OCI-LY7 (cell line): ENCODE data around the gene UBXN11. TPM values are rescaled to one million over a fixed set of nuclear protein-coding genes. Genes with fewer than 3 reads are reported as not detected.

ENCODE experiments used
- BruUV-seq: library from RNA; stranded (reverse); fragments of 400-500 nt; replicated peaks from 2 replicates; lab custom pipeline; 2021; lab: Mats Ljungman, UMichigan
- CTCF ChIA-PET: fragments of 300-600 bp; sonication (Branson Sonifier 250); formaldehyde crosslinking; loops from one replicate; lab custom pipeline; 2022; ENCODE audit warnings: antibody characterized with exemption; ENCODE audit not compliant: unreplicated experiment; lab: Charles Lee
- POLR2A ChIA-PET: fragments of 300-600 bp; sonication (Branson Sonifier 250); formaldehyde crosslinking; loops from one replicate; lab custom pipeline; 2022; ENCODE audit warnings: antibody characterized with exemption; lab: Charles Lee
- DNase-seq: peaks from one replicate; pipeline ENCODE4 v3.0.0-alpha.2; 2015; ENCODE audit warnings: low spot score
- H2AFZ ChIP-seq: fragments of 200-600 bp; sonication (generic), shearing (Covaris generic); 2 replicates; pipeline ENCODE4 v1.6.1; 2014; ENCODE audit warnings: mild to moderate bottlenecking, antibody characterized with exemption, low read length, moderate library complexity
- H3K27ac ChIP-seq: fragments of 200-600 bp; sonication (generic); 2 replicates; pipeline ENCODE4 v1.5.1; 2014; ENCODE audit warnings: mixed run types, low read depth, mild to moderate bottlenecking, moderate library complexity, low read length, inconsistent platforms; ENCODE audit not compliant: poor library complexity, severe bottlenecking
- H3K36me3 ChIP-seq: fragments of 200-600 bp; sonication (generic); 2 replicates; pipeline ENCODE4 v1.6.1; 2014; ENCODE audit warnings: mild to moderate bottlenecking, antibody characterized with exemption, low read length, moderate library complexity, mixed read lengths; ENCODE audit not compliant: insufficient read depth
- H3K4me1 ChIP-seq: fragments of 200-600 bp; sonication (generic); 2 replicates; pipeline ENCODE4 v1.5.1; 2014; ENCODE audit warnings: mild to moderate bottlenecking, low read length; ENCODE audit not compliant: insufficient read depth, poor library complexity, severe bottlenecking
- H3K4me2 ChIP-seq: fragments of 200-600 bp; sonication (generic); 2 replicates; pipeline ENCODE4 v1.6.1; 2014; ENCODE audit warnings: mild to moderate bottlenecking, low read length
- H3K4me3 ChIP-seq: fragments of 200-600 bp; sonication (generic); 2 replicates; pipeline ENCODE4 v1.5.1; 2014; ENCODE audit warnings: mild to moderate bottlenecking, low read depth, low read length; ENCODE audit not compliant: poor library complexity, severe bottlenecking
- H3K79me2 ChIP-seq: fragments of 200-600 bp; sonication (generic); 2 replicates; pipeline ENCODE4 v1.6.1; 2016; ENCODE audit warnings: low read depth, mild to moderate bottlenecking, low read length, moderate library complexity, mixed read lengths; ENCODE audit not compliant: insufficient read depth
- H3K9me2 ChIP-seq: fragments of 200-600 bp; sonication (generic); 2 replicates; pipeline ENCODE4 v1.6.1; 2016; ENCODE audit warnings: mild to moderate bottlenecking, low read length, mixed read lengths; ENCODE audit not compliant: insufficient read depth
- H3K9me3 ChIP-seq: fragments of 200-600 bp; sonication (generic); 2 replicates; pipeline ENCODE4 v1.6.1; 2014; ENCODE audit warnings: mild to moderate bottlenecking, mixed run types, low read length, mixed read lengths
- H4K20me1 ChIP-seq: fragments of 200-600 bp; sonication (generic); 2 replicates; pipeline ENCODE4 v1.6.1; 2014; ENCODE audit warnings: mild to moderate bottlenecking, antibody characterized with exemption, low read length, moderate library complexity, mixed read lengths; ENCODE audit not compliant: insufficient read depth
- CTCF ChIP-seq: fragments of 200-600 bp; sonication (generic); conservative IDR thresholded peaks from 2 replicates; pipeline ENCODE4 v1.5.1; 2014; ENCODE audit warnings: mild to moderate bottlenecking, antibody characterized with exemption, low read length, moderate library complexity, mixed read lengths
- EZH2phosphoT487 ChIP-seq: fragments of 200-600 bp; sonication (generic); IDR thresholded peaks from 2 replicates; pipeline ENCODE4 v1.6.1; 2018; ENCODE audit warnings: low read depth, borderline replicate concordance, mild to moderate bottlenecking, mixed run types, antibody characterized with exemption, low read length, moderate library complexity, mixed read lengths
- intact Hi-C: fragments of 100-400 bp; cut with micrococcal nuclease; formaldehyde crosslinking; loops from one replicate; pipeline ENCODE4 v1.10.0; 2022; ENCODE audit not compliant: unreplicated experiment
- total RNA-seq, 2 experiments: library from RNA; depleted of rRNA in 1 of 2; stranded (reverse); fragments of >200 nt in 1 of 2; shearing (Covaris generic) in 1 of 2; gene quantifications; 2 replicates each; pipeline ENCODE4 v1.2.3, GENCODE V29; 2014 to 2022

UBXN11 gene
- total RNA-seq, 2 experiments from 2014 or later = 75.8 to 111 TPM

GRCh38 chr1:26317612-26318337 lies 11.3 kb upstream of the UBXN11 start, which contains the start of gene CD52:
TSS of gene CD52 (plus strand) at chr1:26317958. CDS start at chr1:26318018, 60 bp downstream.
- TSS peak; percentile 77 for BruUV-seq
- H3K9me3 ChIP-seq = no peaks in the 10 kb centered on the region
- H2AFZ ChIP-seq = no peak within 1 kb of the TSS
- H3K4me3 ChIP-seq = peak within 1 kb of the TSS; percentile 93
- H3K4me1 ChIP-seq = peaks cover 82% of the 10 kb centered on the region
- ChIA-PET POLR2A (interaction anchor here (0.6 to 11.7 kb wide), 7 partner anchors 9 to 29 kb away, joined by 3 to 273 read pairs (median 3); partner anchors contain the start of gene UBXN11), CTCF (interaction anchor here (0.6 to 3.2 kb wide), 7 partner anchors 10 to 33 kb away, joined by 3 to 30 read pairs (median 3); partner anchors contain the start of gene UBXN11)
- peak within 1 kb of the TSS; percentile 91 for H3K27ac ChIP-seq
- TF ChIP-seq CTCF (no peak), EZH2phosphoT487 (no peak)
- intact Hi-C loops = loop anchor here (10.0 kb wide), 1 partner anchor 227 kb away; no protein-coding TSS in a partner anchor
- no peaks in the 10 kb centered on the region for H3K9me2 ChIP-seq
- no peaks in the 10 kb centered on the region for H4K20me1 ChIP-seq
- peak within 1 kb of the TSS; percentile 95 for H3K4me2 ChIP-seq
- DNase-seq = peak; percentile 87
- H3K36me3 ChIP-seq = peaks cover 35% of the 10 kb centered on the region
- peaks cover 35% of the 10 kb centered on the region for H3K79me2 ChIP-seq

- H3K36me3 ChIP-seq = peaks cover 29% of the 10 kb centered on the region
- POLR2A ChIA-PET = interaction anchor here (0.6 to 11.7 kb wide), 4 partner anchors 9 to 41 kb away, joined by 3 to 273 read pairs (median 38); partner anchors contain the start of gene UBXN11
- peaks cover 77% of the 10 kb centered on the region for H3K4me1 ChIP-seq
- no peak for TF ChIP-seq EZH2phosphoT487
- no peak for TF ChIP-seq CTCF
- peak overlapping the region; percentile 95 for H3K4me2 ChIP-seq
- no peak for DNase-seq
- peak overlapping the region; percentile 93 for H3K4me3 ChIP-seq
- no TSS peak for BruUV-seq
- H3K27ac ChIP-seq = peak overlapping the region; percentile 91
- intact Hi-C loops = loop anchor here (10.0 kb wide), 1 partner anchor 228 kb away; no protein-coding TSS in a partner anchor
- no peaks in the 10 kb centered on the region for H4K20me1 ChIP-seq
- H3K9me3 ChIP-seq = no peaks in the 10 kb centered on the region
- no peaks in the 10 kb centered on the region for H3K9me2 ChIP-seq
- CTCF ChIA-PET = interaction anchor here (1.0 to 3.2 kb wide), 3 partner anchors 25 to 30 kb away, joined by 3 to 30 read pairs (median 3); no protein-coding TSS in a partner anchor
- H2AFZ ChIP-seq = no peak overlapping the region
- H3K79me2 ChIP-seq = peaks cover 35% of the 10 kb centered on the region
Observed at GRCh38 chr1:26317146-26317545, 10.7 kb upstream of the UBXN11 start.
